Adrenal gland (tissue), 12 donors: ENCODE measurements around the gene SLC8A2. TPM values are rescaled to one million over a fixed set of nuclear protein-coding genes. Genes with fewer than 3 reads are reported as not detected.

ENCODE experiments used
- DNase-seq, 7 donors: peaks; one replicate each; pipeline ENCODE4 v3.0.0-alpha.2; 2019 to 2020
- H3K27ac ChIP-seq, 5 donors: fragments of 200-600 bp; sonication (generic) in 4 of 5; 1 replicate in 3 of 5; 2 replicates in 2 of 5; pipeline versions ENCODE4 v1.5.1 to v1.8.0; 2016 to 2020; ENCODE audit warnings: mild to moderate bottlenecking in 1 of 5
- H3K27me3 ChIP-seq: fragments of 200-600 bp; 2 replicates; pipeline ENCODE4 v1.8.0; 2021
- H3K36me3 ChIP-seq, 2 donors: fragments of 200-600 bp; replicated peaks in 1 of 2; 1 replicate in 1 of 2; 2 replicates in 1 of 2; pipeline versions ENCODE4 v1.5.1 to v1.8.0; 2018 to 2022
- H3K4me1 ChIP-seq, 2 donors: fragments of 200-600 bp; replicated peaks in 1 of 2; 1 replicate in 1 of 2; 2 replicates in 1 of 2; pipeline versions ENCODE4 v1.5.1 to v1.8.0; 2018 to 2021
- H3K4me3 ChIP-seq, 4 donors: fragments of 200-600 bp; sonication (generic) in 3 of 4; one replicate each; pipeline ENCODE4 v1.5.1; 2016 to 2018
- H3K9me3 ChIP-seq, 3 donors: fragments of 200-600 bp; sonication (generic) in 1 of 3; replicated peaks in 1 of 3; 1 replicate in 2 of 3; 2 replicates in 1 of 3; pipeline versions ENCODE4 v1.5.1 to v1.8.0; 2016 to 2021
- POLR2A ChIP-seq, 2 donors: fragments of 450-650 bp; IDR thresholded peaks; one replicate each; pipeline ENCODE4 v1.6.1; 2017; ENCODE audit warnings: antibody characterized with exemption in 2 of 2, mild to moderate bottlenecking in 2 of 2, moderate library complexity in 1 of 2
- WGBS, 4 donors: extraction: QIAGEN DNeasy Blood & Tissue Kit in 2 of 4; methylation state at CpG; one replicate each; pipeline versions ENCODE4 v1.1.5 to v1.1.7; 2013 to 2017; 5-methylcytosine and 5-hydroxymethylcytosine counted together
- intact Hi-C, 2 donors: fragments of 100-400 bp; cut with DNase I; formaldehyde crosslinking; loops; one replicate each; pipeline versions ENCODE4 v1.14.1 to v1.15.0; 2022 to 2023
- polyA plus RNA-seq, 3 donors: library from polyadenylated mRNA; stranded (reverse); fragments of 200-250 nt in 2 of 3; fragments of 350-450 nt in 1 of 3; fragmentation: Illumina TruSeq in 1 of 3; extraction: RNeasy Lipid Tissue Mini Kit (QIAGEN cat#74804) in 1 of 3; gene quantifications; one replicate each; pipeline ENCODE4 v1.2.3, GENCODE V29; 2013 to 2014
- total RNA-seq, 9 donors: library from RNA; depleted of rRNA in 4 of 9; stranded (reverse); fragments of >200 nt in 4 of 9; fragments of 120-200 nt in 1 of 9; fragmentation: NEBNext Ultra II Directional in 1 of 9; extraction: Animal tissue kit (Norgen Biotek cat#: 25700) in 1 of 9; gene quantifications; one replicate each; pipeline versions ENCODE4 v1.1.0 to v1.2.4, GENCODE V29; 2013 to 2023
- TF ChIP-seq, protein P1 (sequence below), 6 experiments: fragments of 450-650 bp in 4 of 6; fragments of 200-600 bp in 2 of 6; sonication (generic) in 1 of 6; IDR thresholded peaks; 1 replicate in 5 of 6; 2 replicates in 1 of 6; pipeline versions ENCODE4 v1.5.1 to v1.8.0; 2016 to 2021; ENCODE audit warnings: antibody characterized with exemption in 6 of 6, mild to moderate bottlenecking in 2 of 6, moderate library complexity in 1 of 6
- donor health status: healthy with polysubstance abuse.
- donor health status: Bipolar disorder and iron deficiency.
- donor health status: DM: yes; HTN: yes; CAD: no.
- donor health status: DM: no; HTN: no; CAD: no.
- donor health status: DM: no; HTN: no; CAD: no.
- donor health status: DM: yes; HTN: yes; CAD: no.

The SLC8A2 gene
- total and polyA plus RNA-seq, 12 donors: 0.22 to 6.1 (median 3.0) TPM; not detected in 3

DNA sequence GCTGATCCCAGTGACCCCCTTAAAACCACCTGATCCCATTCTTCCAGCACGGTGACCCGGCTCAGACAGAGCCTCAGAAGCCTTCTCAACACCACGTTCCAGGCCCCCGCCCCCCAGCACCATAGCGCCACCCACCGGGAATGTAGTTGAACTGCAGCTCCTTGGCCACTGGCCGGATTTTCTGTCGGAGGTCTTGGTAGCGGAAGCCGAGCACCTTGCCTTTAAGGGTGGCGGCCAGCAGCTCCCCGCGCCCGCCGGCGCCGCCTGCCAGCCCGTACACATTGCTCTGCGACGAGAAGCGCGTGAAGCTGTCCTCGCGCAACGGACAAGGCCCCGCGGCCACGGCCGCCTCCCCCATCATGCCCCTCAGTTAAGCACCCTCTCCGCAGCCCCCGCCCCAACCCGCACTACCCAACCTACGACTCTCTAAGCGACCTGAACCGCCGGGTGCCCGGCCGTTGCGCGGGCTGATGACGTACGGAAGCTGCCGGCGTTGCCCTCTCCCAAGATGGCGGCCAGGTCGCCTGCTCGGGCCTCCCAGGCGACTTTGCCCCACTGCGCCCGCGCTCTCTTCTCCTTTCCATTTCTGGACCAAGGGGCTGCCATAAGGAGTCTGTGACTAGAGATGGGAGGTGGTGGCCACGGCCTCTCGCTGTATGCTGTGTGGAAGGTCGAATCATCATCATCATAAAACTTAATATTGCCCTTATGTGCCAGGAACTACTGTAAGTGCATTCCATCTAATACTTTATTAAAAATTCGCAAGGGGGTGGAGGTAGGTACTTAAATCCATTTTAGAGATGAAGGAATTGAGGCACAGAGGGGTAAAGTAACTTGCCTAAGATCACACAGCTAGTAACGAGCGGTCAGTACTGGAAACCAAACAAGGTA lies 12.4 kb upstream of the SLC8A2 start, which contains the start of gene KPTN:
Gene KPTN, minus strand, starts transcription at position 420 of the 891 bp plus-strand sequence. Its CDS starts 59 bp downstream, at position 361.
- Histone ChIP-seq H3K27ac (peak within 1 kb of the TSS; percentile 84 to 97 (median 93)), H3K4me1 (peaks cover 9 to 11% of the 10 kb centered on the region in 2 donors), H3K27me3 (no peaks in the 10 kb centered on the region), H3K9me3 (no peaks in the 10 kb centered on the region), H3K36me3 (peaks cover 0 to 13% of the 10 kb centered on the region in 2 donors), H3K4me3 (peak within 1 kb of the TSS in 3 of 4 donors; percentile 69 to 90 (median 78))
- peak in 1 of 2 donors; percentile 59 for TF ChIP-seq POLR2A (IDR thresholded peaks at IDR 0.05)
- TF ChIP-seq, protein P1, sequence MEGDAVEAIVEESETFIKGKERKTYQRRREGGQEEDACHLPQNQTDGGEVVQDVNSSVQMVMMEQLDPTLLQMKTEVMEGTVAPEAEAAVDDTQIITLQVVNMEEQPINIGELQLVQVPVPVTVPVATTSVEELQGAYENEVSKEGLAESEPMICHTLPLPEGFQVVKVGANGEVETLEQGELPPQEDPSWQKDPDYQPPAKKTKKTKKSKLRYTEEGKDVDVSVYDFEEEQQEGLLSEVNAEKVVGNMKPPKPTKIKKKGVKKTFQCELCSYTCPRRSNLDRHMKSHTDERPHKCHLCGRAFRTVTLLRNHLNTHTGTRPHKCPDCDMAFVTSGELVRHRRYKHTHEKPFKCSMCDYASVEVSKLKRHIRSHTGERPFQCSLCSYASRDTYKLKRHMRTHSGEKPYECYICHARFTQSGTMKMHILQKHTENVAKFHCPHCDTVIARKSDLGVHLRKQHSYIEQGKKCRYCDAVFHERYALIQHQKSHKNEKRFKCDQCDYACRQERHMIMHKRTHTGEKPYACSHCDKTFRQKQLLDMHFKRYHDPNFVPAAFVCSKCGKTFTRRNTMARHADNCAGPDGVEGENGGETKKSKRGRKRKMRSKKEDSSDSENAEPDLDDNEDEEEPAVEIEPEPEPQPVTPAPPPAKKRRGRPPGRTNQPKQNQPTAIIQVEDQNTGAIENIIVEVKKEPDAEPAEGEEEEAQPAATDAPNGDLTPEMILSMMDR (IDR thresholded peaks at IDR 0.05): peak; percentile 82 to 97 (median 94)
- DNase-seq: peak; percentile 88 to 95 (median 90)
- 2 to 17% (median 4%) methylated on average over 8 to 57 of the region's 57 CpGs for WGBS, 4 donors
- intact Hi-C loops: no loop called here

DNA sequence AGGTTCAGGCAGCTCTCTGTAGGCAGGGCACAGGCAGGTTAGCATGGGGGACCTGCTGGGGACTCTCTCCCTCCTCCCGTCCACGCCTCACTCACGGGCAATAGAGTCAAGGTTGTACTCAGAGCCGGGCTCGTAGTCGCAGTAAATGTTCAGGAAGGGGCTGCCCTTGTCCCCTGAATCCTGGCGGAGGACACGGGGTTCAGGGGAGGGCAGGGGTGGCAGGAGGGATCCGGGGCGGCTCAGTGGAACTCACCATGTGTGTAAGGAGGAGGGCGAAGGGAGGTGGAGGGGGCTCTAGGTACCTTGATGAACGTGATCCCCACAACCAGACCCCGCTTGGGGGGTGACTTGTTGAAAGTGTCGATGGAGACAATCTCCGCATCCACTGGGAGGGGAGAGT lies 11.5 kb upstream of the SLC8A2 start:
- H3K27me3 ChIP-seq: no peaks in the 10 kb centered on the region
- H3K4me1 ChIP-seq: peaks cover 9 to 11% of the 10 kb centered on the region in 2 donors
- H3K36me3 ChIP-seq: peaks cover 0 to 8% of the 10 kb centered on the region in 2 donors
- 79 to 84% (median 83%) methylated on average over 13 to 15 of the region's 15 CpGs for WGBS, 4 donors
- H3K4me3 ChIP-seq: no peak overlapping the region
- no peaks in the 10 kb centered on the region for H3K9me3 ChIP-seq
- H3K27ac ChIP-seq: peak overlapping the region in 1 of 5 donors; percentile 97
- no peak for DNase-seq
- intact Hi-C loops: no loop called here
- TF ChIP-seq, protein P1 (IDR thresholded peaks at IDR 0.05): no peak
- TF ChIP-seq POLR2A (IDR thresholded peaks at IDR 0.05): no peak

DNA sequence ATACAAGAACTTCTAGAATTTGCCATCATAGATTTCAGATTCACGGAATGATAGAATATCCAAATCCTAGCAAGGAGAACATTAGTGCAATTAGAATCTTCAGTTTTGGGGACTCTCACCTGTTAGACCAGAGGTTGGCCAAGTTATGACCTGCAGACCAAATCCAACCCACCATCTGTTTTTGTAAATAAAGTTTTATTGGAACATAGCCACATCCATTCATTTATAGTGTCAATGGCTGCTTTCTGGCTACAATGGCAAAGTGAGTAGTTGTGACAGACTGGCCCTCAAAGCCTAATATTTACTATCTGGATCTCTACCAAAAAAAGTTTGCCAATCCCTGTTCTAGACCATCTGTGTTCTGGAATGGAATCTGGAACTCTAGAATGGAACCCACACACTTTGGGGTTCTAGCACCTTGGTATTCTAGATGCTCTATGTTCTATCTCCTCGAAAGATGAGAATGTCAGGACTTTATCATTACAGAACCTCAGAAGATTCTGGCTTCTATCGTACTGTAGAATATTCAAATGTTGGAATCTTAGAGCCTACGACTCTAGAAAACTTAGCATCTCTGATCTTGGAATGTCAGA lies 9.9 kb upstream of the SLC8A2 start:
- Histone ChIP-seq H3K36me3 (no peaks in the 10 kb centered on the region), H3K27ac (no peak overlapping the region), H3K27me3 (no peaks in the 10 kb centered on the region), H3K9me3 (no peaks in the 10 kb centered on the region), H3K4me1 (peaks cover 9 to 11% of the 10 kb centered on the region in 2 donors), H3K4me3 (no peak overlapping the region)
- TF ChIP-seq POLR2A (IDR thresholded peaks at IDR 0.05): no peak
- TF ChIP-seq, protein P1 (IDR thresholded peaks at IDR 0.05): no peak
- WGBS, 4 donors: 95 to 98% (median 97%) methylated on average over 4 of the region's 4 CpGs
- DNase-seq: no peak
- intact Hi-C loops: no loop called here

DNA sequence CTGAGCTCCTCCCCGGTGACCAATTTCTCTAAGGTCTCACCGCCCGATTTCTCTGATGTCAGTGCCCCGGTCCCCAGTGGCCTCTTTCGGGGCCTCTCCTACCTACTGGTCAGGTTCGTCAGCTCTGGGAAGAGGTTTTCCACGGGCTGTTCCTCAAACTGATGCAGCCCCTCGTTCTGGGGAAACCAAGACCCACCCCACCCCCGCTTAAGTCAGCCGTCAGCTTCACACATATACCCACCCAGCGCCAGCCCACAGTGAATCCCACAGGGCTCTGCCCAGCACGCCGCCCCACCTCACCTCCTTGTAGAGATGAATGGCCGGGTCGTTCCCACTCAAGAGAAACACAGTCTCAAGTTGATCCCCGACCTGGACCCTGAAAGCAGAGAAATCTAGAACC lies 9.0 kb upstream of the SLC8A2 start:
- Histone ChIP-seq H3K4me1 (peaks cover 9 to 11% of the 10 kb centered on the region in 2 donors), H3K9me3 (no peaks in the 10 kb centered on the region), H3K27ac (no peak overlapping the region), H3K36me3 (no peaks in the 10 kb centered on the region), H3K27me3 (no peaks in the 10 kb centered on the region), H3K4me3 (no peak overlapping the region)
- DNase-seq: peak in 1 of 7 donors; percentile 17
- WGBS, 4 donors: 85 to 89% (median 87%) methylated on average over 16 of the region's 16 CpGs
- TF ChIP-seq POLR2A (IDR thresholded peaks at IDR 0.05): no peak
- TF ChIP-seq, protein P1 (IDR thresholded peaks at IDR 0.05): no peak
- intact Hi-C loops: no loop called here
